EL (cell line): ENCODE data around the gene DAAM2.

Experiments used
- DNase-seq: peaks from one replicate; pipeline ENCODE4 v3.0.0-alpha.2; 2016

Gene DAAM2

DNA sequence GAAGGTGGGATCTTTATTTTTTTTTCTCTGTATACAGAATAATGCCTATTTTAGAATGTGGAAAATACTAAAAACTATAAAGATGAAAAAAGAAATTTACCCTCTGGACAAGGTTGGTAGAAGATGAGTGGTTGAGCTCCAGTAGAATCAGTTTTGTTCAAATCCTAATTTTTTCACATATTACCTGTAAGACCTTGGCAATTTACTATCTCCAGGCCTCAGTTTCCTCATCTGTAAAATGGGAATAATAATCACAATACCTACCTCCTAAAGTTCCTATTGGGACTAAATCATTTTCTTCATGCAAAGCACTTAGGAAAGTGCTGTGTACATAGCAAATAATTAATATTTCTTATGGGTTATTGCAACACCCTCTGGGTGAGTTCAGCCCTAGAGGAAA is 28.4 kb downstream of the DAAM2 start:
- no peak for DNase-seq

- DNase-seq, result no peak
These were observed 29.0 kb downstream of the DAAM2 start for GRCh38 chr6:39821046-39821740.

DNA sequence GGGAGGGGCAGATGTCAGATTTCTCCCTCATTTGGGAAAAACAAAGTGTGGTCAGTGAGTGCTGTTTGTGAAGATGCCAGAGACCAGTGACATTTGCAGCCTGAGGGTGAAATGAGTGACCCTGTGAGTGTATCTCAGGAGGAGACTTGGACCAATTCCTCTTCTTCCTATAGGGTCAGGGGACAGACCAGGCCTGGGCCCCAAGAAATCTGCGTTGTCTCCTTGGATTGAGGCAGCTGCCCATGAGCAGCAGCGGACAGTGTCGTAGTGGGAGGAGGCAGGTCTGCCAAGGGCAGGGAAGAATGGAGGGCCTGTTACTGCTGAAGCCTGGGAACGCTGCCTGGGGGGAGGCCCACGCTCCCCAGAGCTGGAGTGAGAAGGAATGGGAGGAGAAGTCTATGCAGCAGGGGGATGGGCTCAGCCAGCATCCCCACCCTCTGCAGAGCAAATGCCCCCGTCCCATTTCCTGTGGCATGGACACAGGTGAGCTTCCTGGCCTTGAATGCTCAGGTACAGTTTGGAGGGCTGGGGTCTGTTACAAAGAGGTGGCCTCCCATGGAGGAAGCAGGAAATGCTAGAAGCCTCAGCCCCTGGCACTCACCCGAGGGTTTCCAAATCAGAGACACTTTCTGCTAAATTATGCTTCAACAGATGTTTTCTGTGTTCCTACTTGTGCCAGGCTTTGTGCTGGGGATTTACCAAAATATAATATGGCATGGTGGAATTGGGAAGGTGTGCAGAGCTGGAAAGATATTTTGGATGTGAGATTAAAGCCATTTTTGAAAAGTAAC is 29.8 kb downstream of the DAAM2 start:
- no peak for DNase-seq

DNA sequence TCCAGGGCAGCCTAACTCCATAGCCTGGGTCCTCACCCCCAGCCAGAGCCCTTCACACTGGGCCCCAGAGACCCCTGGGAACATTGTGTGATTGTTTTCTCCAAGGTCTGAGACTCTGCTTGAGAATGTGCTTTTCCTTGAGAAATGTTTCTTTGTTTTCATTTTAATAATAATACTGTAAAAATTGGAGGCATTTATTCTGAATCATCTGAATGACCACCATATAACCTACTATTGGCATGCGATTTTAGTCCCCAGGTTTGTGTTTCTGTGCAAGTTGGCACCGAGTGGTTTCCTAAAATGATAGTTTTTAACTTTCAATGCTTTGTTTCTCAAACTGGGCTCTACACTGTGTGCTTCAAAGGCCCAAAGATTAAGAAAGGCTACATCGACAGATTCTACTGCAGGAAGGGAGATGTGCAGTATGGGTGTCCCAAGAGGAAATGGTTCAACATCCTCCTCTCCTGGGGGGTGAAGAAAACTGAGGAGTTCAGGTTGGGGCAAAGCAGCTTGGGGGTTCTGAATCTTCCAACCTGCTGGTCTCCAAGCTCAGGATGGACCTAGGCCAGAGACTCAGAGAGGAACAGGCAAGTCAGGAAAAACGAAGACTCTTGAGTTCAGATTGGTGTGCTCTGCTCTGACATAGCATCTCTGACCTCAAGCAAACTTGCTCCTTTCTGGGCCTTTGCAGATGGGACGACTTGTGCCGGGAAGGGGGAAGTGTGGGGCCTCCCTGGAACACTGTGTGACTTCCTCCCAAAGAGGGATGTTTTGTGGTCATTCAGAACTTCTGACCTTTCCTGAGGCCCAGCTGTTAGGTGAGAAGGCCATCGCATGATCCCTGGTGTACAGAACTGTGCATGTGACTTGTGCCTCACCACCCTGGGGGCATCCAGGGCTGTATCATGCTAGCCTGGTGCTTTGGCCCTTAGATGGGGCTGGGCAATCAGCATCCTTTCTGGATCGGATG is 31.0 kb downstream of the DAAM2 start:
- DNase-seq, result no peak

GRCh38 chr6:39824030-39824926 is 32.1 kb downstream of the DAAM2 start:
- no peak for DNase-seq

DNA sequence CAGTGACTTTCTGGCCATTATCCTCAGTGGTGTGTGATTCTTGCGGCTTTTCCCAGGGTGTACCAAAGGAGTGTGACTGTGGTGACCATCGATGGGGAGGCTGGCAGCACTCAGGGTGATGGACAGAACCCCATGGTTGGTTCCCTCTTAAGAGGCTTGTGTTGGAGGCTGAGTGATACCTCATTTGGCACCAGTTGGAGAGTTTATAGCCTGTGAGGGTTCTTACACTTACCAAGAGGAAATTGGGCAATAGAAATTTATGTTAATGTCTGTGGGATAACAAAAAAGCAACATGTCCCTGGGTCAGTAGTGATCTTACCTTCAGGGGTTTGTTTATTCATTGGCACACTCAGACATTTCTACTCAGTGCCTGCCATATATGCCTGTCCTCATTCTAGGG is 37.2 kb downstream of the DAAM2 start:
- no peak for DNase-seq

DNA sequence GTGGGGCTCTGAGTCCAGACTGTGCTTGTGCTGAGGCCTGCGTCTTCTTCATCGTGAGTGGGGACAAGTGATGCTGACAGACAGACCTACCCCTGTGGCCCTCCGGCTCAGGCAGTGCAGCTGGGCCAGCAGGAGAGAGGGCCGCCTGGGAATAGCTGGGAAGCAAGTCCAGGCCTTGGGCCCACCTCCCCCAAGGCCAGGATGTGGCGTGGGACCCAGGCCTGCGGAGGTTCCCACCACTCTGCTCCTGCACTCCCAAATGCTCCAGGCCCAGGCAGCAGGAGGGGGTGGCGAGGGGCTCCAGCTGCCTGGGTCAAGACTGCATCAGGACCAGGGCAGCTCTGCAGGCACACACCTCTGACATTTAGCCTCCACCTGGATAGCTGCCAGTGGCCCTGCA is 38.3 kb downstream of the DAAM2 start:
- DNase-seq, result no peak

GRCh38 chr6:39831701-39832100 is 39.5 kb downstream of the DAAM2 start:
- DNase-seq, result no peak

DNA sequence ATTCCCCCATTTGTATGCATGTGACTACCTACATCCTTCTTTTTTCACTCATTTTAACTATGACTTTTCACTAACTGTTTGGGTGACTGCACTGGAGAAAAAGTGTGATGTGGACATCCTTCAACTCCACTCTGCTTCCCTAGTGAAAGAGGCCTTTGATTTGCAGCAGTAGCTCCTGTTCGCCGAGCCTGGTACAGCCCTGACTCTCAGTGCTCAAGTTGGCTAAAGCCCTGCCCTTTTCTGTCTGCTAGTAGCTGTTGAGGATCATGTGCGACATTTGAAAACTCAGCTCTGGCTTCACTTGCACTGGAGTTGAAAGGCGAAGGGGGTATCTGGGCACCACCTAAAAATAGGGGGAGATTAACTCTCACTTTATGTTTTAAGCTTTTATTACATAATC is 42.1 kb downstream of the DAAM2 start:
- no peak for DNase-seq

GRCh38 chr6:39834866-39835265 is 42.7 kb downstream of the DAAM2 start:
- DNase-seq, result no peak

DNA sequence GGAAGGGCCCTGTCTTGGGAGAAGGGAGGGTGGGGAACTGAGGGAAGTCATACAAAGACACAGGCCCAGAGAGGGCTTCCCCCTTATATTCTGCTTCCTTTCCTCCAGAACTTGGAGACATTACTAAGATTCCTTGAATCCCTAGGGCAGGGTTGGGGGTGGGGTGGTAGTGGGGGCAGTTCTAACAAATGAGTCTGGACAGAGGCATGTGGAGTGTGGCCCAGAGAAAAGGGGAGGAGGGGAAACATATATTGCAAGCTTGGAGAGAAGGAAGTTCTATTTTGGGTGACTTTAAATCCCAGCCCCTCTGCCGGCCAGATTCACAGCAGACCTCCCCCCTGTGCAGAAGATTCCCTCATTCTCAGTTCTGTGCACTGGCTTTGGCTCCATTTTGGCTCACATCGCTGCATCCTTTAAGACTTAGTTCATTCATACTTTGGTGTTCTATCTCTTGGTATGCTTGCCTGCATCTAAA is 43.7 kb downstream of the DAAM2 start:
- DNase-seq, result peak; percentile 13

GRCh38 chr6:39836606-39837005 is 44.4 kb downstream of the DAAM2 start:
- DNase-seq, result no peak

DNA sequence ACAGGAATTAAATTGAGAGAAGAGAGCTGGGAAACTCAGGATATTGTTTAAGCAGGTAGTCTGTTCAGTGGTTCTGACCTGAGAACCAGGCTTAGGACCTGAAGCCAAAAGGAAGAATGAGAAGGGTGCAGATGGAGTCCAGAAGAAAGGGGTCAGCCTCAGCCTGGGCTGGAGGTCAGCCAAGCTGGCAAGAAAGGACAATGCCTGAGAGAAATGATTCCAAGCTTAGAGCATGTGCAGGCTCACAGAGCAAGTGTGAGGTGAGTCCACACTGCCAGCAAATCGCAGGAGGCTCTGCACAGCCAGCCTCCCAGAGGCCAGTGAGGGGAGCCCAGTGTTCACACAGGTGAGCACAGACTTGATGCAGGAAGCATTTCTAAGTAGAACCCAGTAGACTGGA is 47.3 kb downstream of the DAAM2 start:
- DNase-seq, result no peak

DNA sequence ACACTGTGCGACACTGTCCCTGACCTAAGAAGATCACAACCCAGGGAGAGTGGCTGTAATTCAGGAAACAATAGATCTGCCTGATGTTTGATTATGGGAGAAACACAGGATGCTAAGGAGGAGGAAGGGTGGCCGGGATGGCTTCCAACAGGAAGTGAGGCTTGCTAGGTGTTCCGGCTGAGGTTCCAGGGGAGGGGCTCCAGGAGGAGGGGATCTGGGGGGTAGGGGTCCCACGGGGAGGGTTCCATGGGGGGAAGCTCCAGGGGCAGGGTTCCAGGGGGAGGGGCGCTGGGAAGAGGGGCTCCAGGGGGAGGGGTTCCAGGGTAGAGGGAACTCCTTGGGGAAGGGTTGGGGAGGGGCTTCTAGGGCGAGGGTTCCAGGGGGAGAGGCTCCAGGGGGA is 48.6 kb downstream of the DAAM2 start:
- DNase-seq, result no peak

DNA sequence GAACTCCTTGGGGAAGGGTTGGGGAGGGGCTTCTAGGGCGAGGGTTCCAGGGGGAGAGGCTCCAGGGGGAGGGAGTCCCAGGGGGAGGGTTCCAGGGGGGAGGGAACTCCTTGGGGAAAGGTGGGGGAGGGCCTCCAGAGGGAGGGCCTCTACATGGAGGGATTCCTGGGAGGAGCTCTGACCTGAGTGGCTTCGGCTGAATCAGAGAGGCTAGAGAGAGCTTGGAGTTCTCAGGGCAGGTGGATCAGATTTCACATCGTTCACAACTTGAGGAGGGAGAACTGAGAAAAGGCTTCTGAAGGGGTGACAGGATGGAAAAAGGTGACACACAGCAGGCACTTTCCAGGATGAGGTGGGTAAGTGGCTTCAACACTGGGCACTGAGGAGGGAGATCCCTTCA is 49.1 kb downstream of the DAAM2 start:
- DNase-seq, result no peak

- DNase-seq, result no peak
These were observed 49.7 kb downstream of the DAAM2 start for GRCh38 chr6:39841923-39842322.

DNA sequence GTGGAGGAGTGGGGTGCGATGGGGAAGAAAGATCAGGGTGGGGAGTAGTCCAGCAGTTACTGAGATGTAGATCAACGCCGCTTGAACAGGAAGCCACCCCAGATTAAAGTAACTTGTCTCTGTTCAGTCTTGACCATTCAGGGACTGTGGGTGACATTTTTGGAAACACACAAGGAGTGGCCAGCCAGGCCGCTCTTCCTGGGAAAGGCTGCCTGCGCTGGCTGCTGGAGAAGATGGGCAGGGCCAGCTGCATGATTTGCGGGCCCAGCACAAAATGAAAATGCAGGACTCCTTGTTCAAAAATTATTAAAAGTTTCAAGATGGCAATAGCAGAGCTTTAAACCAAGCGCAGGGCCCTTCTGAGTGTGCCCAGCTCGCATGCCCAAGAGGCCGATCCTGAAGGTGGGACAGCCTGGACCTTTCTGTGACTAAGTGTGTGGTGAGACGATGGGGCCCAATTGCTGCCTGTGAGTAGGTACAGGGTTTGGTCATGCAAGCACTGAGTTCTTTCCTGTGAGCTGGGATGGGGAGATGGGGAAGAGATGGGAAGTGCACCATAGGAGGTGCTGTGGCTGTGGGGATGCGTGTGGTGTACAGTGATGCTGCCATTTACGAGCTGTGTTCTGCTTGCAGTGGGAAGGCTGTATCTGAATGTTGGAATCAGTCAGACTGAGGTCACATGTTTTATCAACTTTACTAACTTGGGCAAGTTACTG is 51.3 kb downstream of the DAAM2 start:
- DNase-seq, result no peak

DNA sequence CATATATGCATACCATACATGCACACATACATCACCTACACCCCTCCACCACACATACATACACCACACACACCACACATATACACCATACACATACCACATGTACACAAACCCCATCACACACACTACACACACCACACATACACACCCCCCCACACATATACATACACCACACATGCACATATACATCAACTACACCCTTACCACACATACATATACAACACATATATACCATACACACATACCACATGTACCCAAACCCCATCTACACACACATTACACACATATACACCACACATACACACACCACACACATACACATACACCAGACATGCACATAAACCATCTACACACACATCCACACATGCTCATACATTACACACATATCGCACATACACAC is 52.7 kb downstream of the DAAM2 start:
- no peak for DNase-seq

GRCh38 chr6:39847221-39847620 is 55.0 kb downstream of the DAAM2 start:
- no peak for DNase-seq

GRCh38 chr6:39848171-39848570 is 56.0 kb downstream of the DAAM2 start:
- no peak for DNase-seq

GRCh38 chr6:39849228-39849627 is 57.1 kb downstream of the DAAM2 start:
- no peak for DNase-seq

- DNase-seq, result peak; percentile 74
These were observed 57.6 kb downstream of the DAAM2 start for GRCh38 chr6:39849764-39850163.
